ENCODE results near the gene CIITA.

GRCh38 chr16:10954903-10955302 lies 77.9 kb downstream of the CIITA start:
- TF ChIP-seq ZFX (IDR thresholded peaks at IDR 0.05; ENCODE audit: borderline replicate concordance), result no peak
- TF ChIP-seq CTCF (IDR thresholded peaks at IDR 0.05), result no peak
